LNCAP (cell line): ENCODE measurements around the gene DNAJC15.

Experiments
- TF ChIP-seq, protein P1 (sequence below): fragments of 450-650 bp; IDR thresholded peaks from 2 replicates; pipeline ENCODE4 v1.5.1; 2017; ENCODE audit warnings: mild to moderate bottlenecking

Gene DNAJC15

DNA sequence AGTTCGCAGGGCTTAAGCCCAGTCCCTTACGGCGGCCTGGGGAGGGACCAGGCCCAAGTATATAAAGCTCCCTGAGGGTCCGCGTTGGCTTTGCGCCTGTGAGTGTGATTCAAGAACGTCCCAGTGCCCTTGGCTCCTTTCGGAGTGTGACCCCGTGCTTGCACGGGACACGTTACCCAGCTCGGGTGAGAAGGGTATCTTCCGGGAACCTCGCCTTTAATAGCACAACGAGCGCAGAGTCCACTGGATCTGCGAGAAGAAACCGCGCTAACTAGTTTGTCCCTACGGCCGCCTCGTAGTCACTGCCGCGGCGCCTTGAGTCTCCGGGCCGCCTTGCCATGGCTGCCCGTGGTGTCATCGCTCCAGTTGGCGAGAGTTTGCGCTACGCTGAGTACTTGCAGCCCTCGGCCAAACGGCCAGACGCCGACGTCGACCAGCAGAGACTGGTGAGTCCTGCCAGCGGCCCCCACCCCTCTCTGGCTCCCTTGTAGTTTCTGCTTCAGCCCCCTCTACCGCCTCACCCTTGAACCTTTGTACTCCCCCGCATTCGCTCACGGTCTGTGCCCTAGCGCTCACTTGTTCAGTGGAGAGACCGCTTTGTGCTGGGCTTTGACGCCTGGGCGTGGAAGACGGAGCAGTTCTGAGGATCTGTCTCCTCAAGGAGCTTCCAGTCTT lies at the start of gene DNAJC15:
Gene DNAJC15 (plus strand): TSS at position 298 of the 675 bp plus-strand sequence. CDS start 41 bp downstream, at position 339.
- TF ChIP-seq, protein P1, sequence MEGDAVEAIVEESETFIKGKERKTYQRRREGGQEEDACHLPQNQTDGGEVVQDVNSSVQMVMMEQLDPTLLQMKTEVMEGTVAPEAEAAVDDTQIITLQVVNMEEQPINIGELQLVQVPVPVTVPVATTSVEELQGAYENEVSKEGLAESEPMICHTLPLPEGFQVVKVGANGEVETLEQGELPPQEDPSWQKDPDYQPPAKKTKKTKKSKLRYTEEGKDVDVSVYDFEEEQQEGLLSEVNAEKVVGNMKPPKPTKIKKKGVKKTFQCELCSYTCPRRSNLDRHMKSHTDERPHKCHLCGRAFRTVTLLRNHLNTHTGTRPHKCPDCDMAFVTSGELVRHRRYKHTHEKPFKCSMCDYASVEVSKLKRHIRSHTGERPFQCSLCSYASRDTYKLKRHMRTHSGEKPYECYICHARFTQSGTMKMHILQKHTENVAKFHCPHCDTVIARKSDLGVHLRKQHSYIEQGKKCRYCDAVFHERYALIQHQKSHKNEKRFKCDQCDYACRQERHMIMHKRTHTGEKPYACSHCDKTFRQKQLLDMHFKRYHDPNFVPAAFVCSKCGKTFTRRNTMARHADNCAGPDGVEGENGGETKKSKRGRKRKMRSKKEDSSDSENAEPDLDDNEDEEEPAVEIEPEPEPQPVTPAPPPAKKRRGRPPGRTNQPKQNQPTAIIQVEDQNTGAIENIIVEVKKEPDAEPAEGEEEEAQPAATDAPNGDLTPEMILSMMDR, result no peak

DNA sequence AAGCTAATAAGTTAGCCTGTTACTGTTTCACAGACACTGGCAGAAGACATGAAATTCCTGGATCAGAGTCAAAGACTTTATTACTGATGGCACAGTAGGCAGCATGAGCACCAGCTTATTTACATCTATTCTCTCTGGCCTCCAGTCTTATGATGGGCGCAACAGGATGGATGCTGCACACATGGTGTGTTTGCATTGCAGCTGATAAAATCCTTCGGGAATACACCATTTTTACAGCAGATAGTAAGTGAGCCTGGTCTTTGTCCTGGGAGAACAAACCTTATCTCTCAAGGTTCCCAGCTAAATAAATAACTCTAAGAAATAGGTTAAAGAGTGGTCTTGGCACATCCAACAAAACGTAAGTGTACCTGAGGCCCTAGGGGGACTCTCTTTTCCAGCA lies 47.3 kb upstream of the DNAJC15 start:
- TF ChIP-seq, protein P1, result no peak

DNA sequence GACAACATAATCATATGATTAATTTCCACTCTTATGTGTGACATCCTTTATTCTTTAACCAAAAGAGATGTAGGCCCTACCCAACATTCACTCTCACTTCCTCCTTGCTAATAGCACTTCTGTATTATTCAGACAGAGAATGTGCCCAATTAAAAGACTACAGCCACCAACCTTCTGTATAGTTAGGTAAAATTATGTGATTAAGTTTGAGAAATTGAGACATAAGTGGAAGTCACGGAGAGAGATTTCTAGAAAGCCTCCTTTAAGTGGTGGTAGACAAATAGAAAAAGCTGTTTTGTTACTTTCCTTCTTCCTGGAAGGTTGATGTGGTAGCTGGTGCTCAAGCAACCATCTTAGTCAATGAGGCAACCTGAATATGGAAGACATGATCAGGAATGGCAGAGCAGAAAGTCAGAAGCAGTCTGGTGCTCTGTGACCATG lies 46.1 kb upstream of the DNAJC15 start:
- TF ChIP-seq, protein P1, result no peak

DNA sequence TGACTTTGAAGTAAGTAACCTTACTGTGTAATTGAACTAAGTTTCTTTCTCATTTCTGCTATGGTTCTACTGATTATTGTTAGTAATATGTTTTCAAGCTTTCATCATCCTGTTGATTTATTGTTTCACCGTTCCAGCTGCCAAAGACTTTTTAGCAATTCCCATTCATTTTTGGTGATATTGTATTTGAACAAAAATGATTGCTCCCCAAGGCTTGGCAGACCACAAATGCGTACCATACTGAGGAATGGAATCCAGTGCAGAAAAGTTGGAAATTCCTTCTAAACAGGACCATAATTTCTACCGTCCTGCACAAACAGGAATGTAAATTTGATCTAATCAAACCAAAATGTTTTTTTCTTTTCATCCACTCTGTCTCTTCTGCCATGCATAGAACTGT lies 42.1 kb upstream of the DNAJC15 start:
- TF ChIP-seq, protein P1, result no peak

DNA sequence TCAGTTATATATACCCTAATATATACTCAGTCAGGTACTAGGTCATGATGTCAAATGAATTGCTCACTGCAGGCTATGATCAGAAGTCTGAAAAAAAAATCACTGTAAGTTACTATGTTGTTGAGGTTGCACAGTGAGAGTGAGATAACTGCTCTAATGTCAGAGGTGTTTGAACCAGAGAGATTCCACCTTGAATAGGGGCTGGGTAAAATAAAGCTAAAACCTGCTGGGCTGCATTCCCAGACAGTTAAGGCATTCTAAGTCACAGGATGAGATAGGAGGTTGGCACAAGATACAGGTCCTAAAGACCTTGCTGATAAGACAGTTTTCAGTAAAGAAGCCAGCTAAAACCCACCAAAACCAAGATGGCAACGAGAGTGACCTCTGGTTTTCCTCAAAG lies 41.5 kb upstream of the DNAJC15 start:
- TF ChIP-seq, protein P1, result no peak

DNA sequence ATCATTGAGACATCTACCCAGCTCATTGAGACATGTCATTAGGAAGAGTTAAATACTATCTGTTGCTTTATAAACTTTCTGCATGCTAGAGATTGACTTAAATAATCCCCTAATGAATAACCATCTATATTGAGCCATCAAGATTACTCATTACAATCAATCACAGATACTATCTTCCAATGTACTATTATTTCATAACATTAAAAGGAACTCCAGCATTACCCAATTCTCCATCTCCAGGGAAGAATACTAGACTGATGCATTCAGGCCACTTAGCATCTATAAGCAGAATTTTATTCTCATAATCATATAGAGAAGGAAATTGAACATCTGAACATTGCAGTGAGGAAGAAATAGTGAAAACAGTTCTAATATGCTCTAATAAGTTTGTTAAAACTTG lies 39.4 kb upstream of the DNAJC15 start:
- TF ChIP-seq, protein P1, result no peak

DNA sequence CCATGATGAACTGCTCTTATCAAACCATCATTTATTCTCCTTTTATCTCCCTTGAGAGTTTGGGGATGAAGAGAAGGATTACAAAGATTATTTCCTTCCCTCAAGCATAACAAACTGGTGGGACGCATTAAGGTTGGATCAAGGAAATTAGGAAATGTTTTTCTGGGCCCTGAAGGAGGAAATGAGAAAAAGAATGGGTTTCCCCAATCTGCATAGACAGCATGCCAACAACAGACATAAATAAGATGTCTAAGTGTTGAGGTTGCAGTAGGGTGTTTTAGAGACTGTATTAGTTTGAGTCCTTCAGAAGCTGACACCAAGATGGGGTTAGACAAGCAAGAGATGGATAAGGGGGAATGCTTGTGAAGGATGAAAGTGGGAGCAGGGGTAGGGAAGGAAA lies 38.7 kb upstream of the DNAJC15 start:
- TF ChIP-seq, protein P1, result no peak
